Mesenchymal stem cell (in vitro differentiated cells and primary cell): ENCODE measurements around the gene MANF.
A peak's percentile ranks its signal among the peaks of the same experiment; 100 is the strongest.

ENCODE experiments used
- DNase-seq: peaks from one replicate; pipeline ENCODE4 v3.0.0-alpha.2; 2013
- H2AFZ ChIP-seq: one replicate; pipeline ENCODE4 v1.6.1; 2013; ENCODE audit warnings: low read depth, mild to moderate bottlenecking, control low read depth, inconsistent platforms, low read length, moderate library complexity
- H2AK5ac ChIP-seq: 2 replicates; pipeline ENCODE4 v1.6.1; 2013; ENCODE audit warnings: low read length, moderate library complexity, mild to moderate bottlenecking, inconsistent platforms; ENCODE audit not compliant: severe bottlenecking
- H2BK120ac ChIP-seq: one replicate; pipeline ENCODE4 v1.6.1; 2013; ENCODE audit warnings: low read depth, mild to moderate bottlenecking, inconsistent platforms, low read length, moderate library complexity
- H2BK12ac ChIP-seq, 2 experiments: one replicate each; pipeline ENCODE4 v1.6.1; 2013; ENCODE audit warnings: inconsistent platforms in 2 of 2, low read length in 2 of 2, mild to moderate bottlenecking in 2 of 2, moderate library complexity in 2 of 2, control low read depth in 1 of 2
- H2BK15ac ChIP-seq: one replicate; pipeline ENCODE4 v1.6.1; 2013; ENCODE audit warnings: mild to moderate bottlenecking, low read depth, inconsistent platforms; ENCODE audit not compliant: poor library complexity, severe bottlenecking
- H2BK5ac ChIP-seq: 2 replicates; pipeline ENCODE4 v1.6.1; 2013; ENCODE audit warnings: low read depth, mild to moderate bottlenecking, low read length, control low read depth, inconsistent platforms; ENCODE audit not compliant: poor library complexity, severe bottlenecking
- H3K14ac ChIP-seq, 2 experiments: one replicate each; pipeline ENCODE4 v1.6.1; 2013; ENCODE audit warnings: inconsistent platforms in 2 of 2, low read length in 2 of 2, control low read depth in 1 of 2, mild to moderate bottlenecking in 1 of 2, moderate library complexity in 1 of 2
- H3K18ac ChIP-seq, 2 experiments: one replicate each; pipeline ENCODE4 v1.6.1; 2013; ENCODE audit warnings: inconsistent platforms in 2 of 2, low read length in 2 of 2, control low read depth in 1 of 2, low read depth in 1 of 2, mild to moderate bottlenecking in 1 of 2
- H3K23ac ChIP-seq, 2 experiments: one replicate each; pipeline ENCODE4 v1.6.1; 2013; ENCODE audit warnings: inconsistent platforms in 2 of 2, low read length in 2 of 2, mild to moderate bottlenecking in 2 of 2, moderate library complexity in 2 of 2, control low read depth in 1 of 2
- H3K27ac ChIP-seq: 2 replicates; pipeline ENCODE4 v1.5.1; 2013; ENCODE audit warnings: mild to moderate bottlenecking, moderate library complexity, low read length, control low read depth, inconsistent platforms; ENCODE audit not compliant: poor library complexity, severe bottlenecking
- H3K27me3 ChIP-seq, 2 experiments: 2 replicates each; pipeline versions ENCODE4 v1.6.1 to v1.7.0; 2013; ENCODE audit warnings: low read length in 2 of 2, mild to moderate bottlenecking in 2 of 2, moderate library complexity in 2 of 2, control low read depth in 1 of 2, inconsistent platforms in 1 of 2; ENCODE audit not compliant: control insufficient read depth in 1 of 2, insufficient read depth in 1 of 2
- H3K36me3 ChIP-seq, 2 experiments: 2 replicates each; pipeline versions ENCODE4 v1.6.1 to v1.7.0; 2013; ENCODE audit warnings: low read length in 2 of 2, control low read depth in 1 of 2, inconsistent platforms in 1 of 2, low read depth in 1 of 2, mild to moderate bottlenecking in 1 of 2; ENCODE audit not compliant: insufficient read depth in 2 of 2, control insufficient read depth in 1 of 2
- H3K4ac ChIP-seq, 2 experiments: one replicate each; pipeline ENCODE4 v1.6.1; 2013; ENCODE audit warnings: inconsistent platforms in 2 of 2, low read length in 2 of 2, mild to moderate bottlenecking in 2 of 2, moderate library complexity in 2 of 2, control low read depth in 1 of 2, low read depth in 1 of 2
- H3K4me1 ChIP-seq: 2 replicates; pipeline ENCODE4 v1.6.1; 2013; ENCODE audit warnings: low read depth, low read length, control low read depth; ENCODE audit not compliant: control insufficient read depth, insufficient read depth
- H3K4me2 ChIP-seq: 2 replicates; pipeline ENCODE4 v1.6.1; 2013; ENCODE audit warnings: low read length, mild to moderate bottlenecking, inconsistent platforms; ENCODE audit not compliant: poor library complexity, severe bottlenecking
- H3K4me3 ChIP-seq, 2 experiments: 2 replicates each; pipeline versions ENCODE4 v1.5.1 to v1.7.0; 2013; ENCODE audit warnings: low read length in 2 of 2, mild to moderate bottlenecking in 2 of 2, control low read depth in 1 of 2, low read depth in 1 of 2; ENCODE audit not compliant: insufficient read depth in 1 of 2
- H3K79me1 ChIP-seq: replicated peaks from 2 replicates; pipeline ENCODE4 v1.6.1; 2013; ENCODE audit warnings: mild to moderate bottlenecking, control low read depth, low read length, inconsistent platforms; ENCODE audit not compliant: poor library complexity, severe bottlenecking
- H3K9ac ChIP-seq: 2 replicates; pipeline ENCODE4 v1.7.0; 2013; ENCODE audit warnings: mild to moderate bottlenecking, low read length, moderate library complexity
- H3K9me3 ChIP-seq: 2 replicates; pipeline ENCODE4 v1.7.0; 2013; ENCODE audit warnings: mild to moderate bottlenecking, low read length; ENCODE audit not compliant: control insufficient read depth
- H4K8ac ChIP-seq: one replicate; pipeline ENCODE4 v1.6.1; 2013; ENCODE audit warnings: inconsistent platforms, mild to moderate bottlenecking, low read length, moderate library complexity
- H4K91ac ChIP-seq: one replicate; pipeline ENCODE4 v1.6.1; 2013; ENCODE audit warnings: mild to moderate bottlenecking, low read length, inconsistent platforms
- WGBS: methylation state at CpG from one replicate; pipeline ENCODE4 v1.1.7; 2013; ENCODE audit warnings: mixed read lengths; 5-methylcytosine and 5-hydroxymethylcytosine counted together

MANF gene

DNA sequence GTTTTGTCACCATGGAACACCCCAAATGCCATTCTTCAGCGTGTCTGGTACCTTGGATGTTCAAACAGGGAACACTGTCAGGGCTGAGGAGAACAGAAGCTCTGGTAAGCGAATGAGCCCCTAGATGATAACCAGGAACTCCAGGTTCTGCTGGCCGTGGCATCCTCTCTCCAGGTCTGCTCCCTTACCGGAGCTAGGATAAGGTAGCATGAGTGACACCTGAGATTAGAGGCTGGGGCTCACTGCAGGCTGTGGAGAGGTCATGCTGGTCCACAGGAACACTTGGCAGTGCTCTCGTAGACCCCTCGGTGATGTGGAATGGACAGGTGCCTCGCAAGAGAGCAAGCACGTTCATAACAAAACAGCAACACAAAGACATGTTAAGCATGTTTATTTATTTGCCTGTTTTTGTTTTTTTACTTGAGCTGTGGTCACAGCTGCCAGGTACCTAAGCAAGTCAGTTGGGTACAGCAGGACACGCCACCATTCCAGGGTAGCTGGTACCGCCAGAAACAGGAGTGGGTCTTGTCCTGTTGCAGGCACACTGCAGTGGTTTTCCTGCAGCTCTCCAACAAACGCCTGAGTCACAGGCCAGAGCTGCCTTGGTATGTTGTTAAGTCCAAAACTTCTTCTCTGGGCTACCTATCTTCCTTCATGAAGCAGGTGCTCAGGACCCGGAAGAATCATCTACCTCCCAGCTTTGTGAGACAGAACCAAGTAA, 10.6 kb downstream of the MANF start:
- Histone ChIP-seq H3K4me1 (peaks cover 37% of the 10 kb centered on the region), H3K9me3 (no peaks in the 10 kb centered on the region), H3K27me3 (no peaks in the 10 kb centered on the region), H3K18ac (no peak overlapping the region), H2AK5ac (no peak overlapping the region), H3K4ac (no peak overlapping the region), H2BK120ac (no peak overlapping the region), H4K91ac (no peak overlapping the region), H2BK12ac (no peak overlapping the region), H3K23ac (no peak overlapping the region), H4K8ac (no peak overlapping the region), H3K4me2 (no peak overlapping the region), H3K27ac (no peak overlapping the region), H2BK5ac (no peak overlapping the region), H3K79me1 (peaks cover 18% of the 10 kb centered on the region), H2BK15ac (no peak overlapping the region), H3K36me3 (peaks cover 62 to 71% of the 10 kb centered on the region in 2 experiments), H3K9ac (peak overlapping the region; percentile 52), H3K4me3 (no peak overlapping the region), H2AFZ (no peak overlapping the region), H3K14ac (no peak overlapping the region)
- DNase-seq: no peak
- WGBS: 95% methylated on average over 12 of the region's 12 CpGs

DNA sequence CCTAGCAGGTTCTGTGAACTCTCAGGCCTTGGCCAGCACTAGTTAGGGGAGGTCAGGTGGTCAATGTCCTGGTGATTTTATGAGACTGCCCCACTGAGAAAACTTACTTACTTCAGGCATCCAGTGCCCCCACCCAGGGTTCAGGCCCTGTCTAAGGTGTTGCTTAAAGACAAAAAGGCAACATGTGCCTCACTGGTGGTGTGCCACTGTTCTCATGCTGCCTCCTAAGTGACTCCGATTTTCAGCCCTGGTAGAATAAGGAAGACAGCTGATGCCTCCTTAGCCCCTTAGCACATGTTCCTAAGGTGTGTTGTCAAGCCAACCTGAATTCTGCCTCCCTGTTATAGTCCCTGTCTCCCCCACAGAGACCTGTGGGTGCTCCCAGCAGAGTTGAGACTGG, 11.3 kb downstream of the MANF start:
- H4K8ac ChIP-seq: no peak overlapping the region
- H3K14ac ChIP-seq: no peak overlapping the region
- no peak overlapping the region for H2AK5ac ChIP-seq

DNA sequence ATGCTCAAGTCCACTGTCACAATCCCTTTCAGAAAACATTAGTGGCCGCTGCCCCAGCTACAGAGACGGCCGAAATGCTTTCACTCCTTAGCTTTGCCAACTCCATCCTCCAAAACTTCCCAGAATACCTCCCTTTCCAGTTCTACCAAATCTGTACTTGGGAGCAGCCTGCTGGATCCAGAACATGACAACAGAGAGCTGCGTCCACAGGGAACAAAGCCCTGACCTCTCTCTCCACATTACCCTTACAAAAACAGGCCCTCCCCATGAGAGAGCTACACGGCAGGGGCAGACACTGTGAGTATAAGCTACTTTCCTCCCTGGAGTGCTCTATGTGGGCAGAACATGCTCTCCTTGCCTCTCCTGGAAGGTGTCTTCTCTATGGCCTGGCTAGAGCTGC, 12.3 kb downstream of the MANF start:
- WGBS: 87% methylated on average over 5 of the region's 5 CpGs
- Histone ChIP-seq H3K4me1 (peaks cover 27% of the 10 kb centered on the region), H4K91ac (no peak overlapping the region)

More for the DNA sequence above, 11.3 kb downstream of the MANF start:
- Histone ChIP-seq H3K4ac (no peak overlapping the region), H3K36me3 (peaks cover 65 to 75% of the 10 kb centered on the region in 2 experiments), H3K79me1 (peaks cover 18% of the 10 kb centered on the region), H3K18ac (no peak overlapping the region), H2BK120ac (no peak overlapping the region), H3K9ac (peak overlapping the region; percentile 52), H3K27me3 (no peaks in the 10 kb centered on the region), H2BK12ac (no peak overlapping the region), H2AFZ (no peak overlapping the region), H2BK15ac (no peak overlapping the region), H3K4me1 (peaks cover 35% of the 10 kb centered on the region), H3K4me3 (no peak overlapping the region), H3K27ac (no peak overlapping the region), H3K4me2 (no peak overlapping the region), H2BK5ac (no peak overlapping the region), H4K91ac (no peak overlapping the region), H3K23ac (no peak overlapping the region), H3K9me3 (no peaks in the 10 kb centered on the region)
- WGBS: 95% methylated on average over 1 of the region's 1 CpG
- DNase-seq: no peak

DNA sequence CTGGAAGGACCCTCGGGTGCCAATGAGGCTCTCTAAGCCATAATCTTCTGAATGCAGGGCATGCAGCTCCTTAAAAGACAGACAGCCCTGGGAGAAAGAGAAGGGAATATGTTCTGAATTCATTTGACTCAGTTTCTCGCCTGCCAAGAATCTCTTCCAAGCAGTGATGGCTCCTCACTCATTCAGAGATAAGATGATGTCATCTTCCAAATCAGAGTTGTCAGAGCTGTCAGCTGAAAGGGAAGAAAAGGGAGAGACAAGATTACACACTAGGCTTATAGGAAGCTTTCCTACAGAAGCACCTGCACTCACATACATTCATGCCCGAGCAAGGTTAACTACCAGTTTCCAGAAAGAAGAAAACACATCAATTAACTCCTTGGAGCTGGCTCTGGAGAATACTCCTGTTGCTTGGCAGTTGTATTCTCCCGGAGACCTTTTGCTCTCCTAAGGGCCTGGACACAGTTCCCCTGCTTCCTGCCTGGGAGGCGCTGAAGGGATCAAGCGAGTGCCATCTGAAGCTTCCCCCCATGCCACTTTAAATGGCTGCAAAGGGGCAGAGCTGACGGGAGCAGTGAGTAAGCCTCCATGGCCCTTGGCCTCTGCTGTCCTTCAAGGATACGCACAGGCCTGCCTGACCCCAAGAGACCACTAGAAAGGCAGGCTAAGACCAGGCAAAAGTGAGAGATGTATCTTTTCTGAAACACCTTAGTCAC, 13.7 kb downstream of the MANF start:
- Histone ChIP-seq H2AK5ac (no peak overlapping the region), H3K4ac (no peak overlapping the region), H3K79me1 (peaks cover 19% of the 10 kb centered on the region), H3K36me3 (peaks cover 52 to 73% of the 10 kb centered on the region in 2 experiments), H3K27me3 (no peaks in the 10 kb centered on the region), H3K14ac (no peak overlapping the region), H3K4me2 (no peak overlapping the region), H3K4me3 (no peak overlapping the region), H2BK12ac (no peak overlapping the region), H2BK15ac (no peak overlapping the region), H3K27ac (no peak overlapping the region), H3K18ac (no peak overlapping the region), H4K91ac (no peak overlapping the region), H2BK5ac (no peak overlapping the region), H4K8ac (no peak overlapping the region), H2AFZ (no peak overlapping the region), H3K4me1 (peaks cover 19% of the 10 kb centered on the region), H2BK120ac (no peak overlapping the region), H3K9me3 (no peaks in the 10 kb centered on the region), H3K23ac (no peak overlapping the region), H3K9ac (peak overlapping the region; percentile 10)
- no peak for DNase-seq
- 89% methylated on average over 8 of the region's 8 CpGs for WGBS

More for the DNA sequence above, 12.3 kb downstream of the MANF start:
- no peak overlapping the region for H3K4me2 ChIP-seq
- H3K23ac ChIP-seq: no peak overlapping the region
- H3K27me3 ChIP-seq: no peaks in the 10 kb centered on the region
- H3K79me1 ChIP-seq: peaks cover 20% of the 10 kb centered on the region
- H3K14ac ChIP-seq: no peak overlapping the region
- H3K4me3 ChIP-seq: no peak overlapping the region
- H2BK15ac ChIP-seq: no peak overlapping the region
- peaks cover 57 to 76% of the 10 kb centered on the region in 2 experiments for H3K36me3 ChIP-seq
- no peak overlapping the region for H4K8ac ChIP-seq
- no peak overlapping the region for H2BK120ac ChIP-seq
- H2AK5ac ChIP-seq: no peak overlapping the region
- H2BK12ac ChIP-seq: no peak overlapping the region
- peak overlapping the region; percentile 52 for H3K9ac ChIP-seq
- H3K9me3 ChIP-seq: no peaks in the 10 kb centered on the region
- no peak overlapping the region for H3K27ac ChIP-seq
- DNase-seq: no peak
- H2AFZ ChIP-seq: no peak overlapping the region
- H3K4ac ChIP-seq: no peak overlapping the region
- no peak overlapping the region for H3K18ac ChIP-seq
- H2BK5ac ChIP-seq: no peak overlapping the region
